Fibroblast of lung (primary cell): ENCODE results near the gene IGFBP1. TPM values are rescaled to one million over a fixed set of nuclear protein-coding genes. Genes with fewer than 3 reads are reported as not detected.

Experiments
- DNase-seq, 2 donors: peaks; one replicate each; pipeline versions ENCODE4 v3.0.0 to v3.0.0-alpha.2; 2010; ENCODE audit warnings: low read depth in 2 of 2
- H2AFZ ChIP-seq: 2 replicates; pipeline ENCODE4 v1.5.1; 2012; ENCODE audit warnings: low read length, control low read depth, inconsistent platforms
- H3K27ac ChIP-seq: 2 replicates; pipeline ENCODE4 v1.5.1; 2011; ENCODE audit warnings: low read length, control low read depth; ENCODE audit not compliant: insufficient read depth
- H3K27me3 ChIP-seq: 2 replicates; pipeline ENCODE4 v1.5.1; 2011; ENCODE audit warnings: mild to moderate bottlenecking, low read length; ENCODE audit not compliant: control insufficient read depth, insufficient read depth
- H3K36me3 ChIP-seq: 2 replicates; pipeline ENCODE4 v1.5.1; 2011; ENCODE audit warnings: low read length; ENCODE audit not compliant: control insufficient read depth, insufficient read depth
- H3K4me1 ChIP-seq: 2 replicates; pipeline ENCODE4 v1.5.1; 2011; ENCODE audit warnings: low read length; ENCODE audit not compliant: control insufficient read depth, insufficient read depth; ENCODE audit errors: extremely low read depth
- H3K4me2 ChIP-seq: 2 replicates; pipeline ENCODE4 v1.5.1; 2011; ENCODE audit warnings: low read length, control low read depth; ENCODE audit not compliant: insufficient read depth; ENCODE audit errors: extremely low read depth
- H3K4me3 ChIP-seq, 4 experiments: fragments of 200-600 bp in 1 of 4; sonication (generic) in 1 of 4; replicated peaks in 1 of 4; 2 replicates each; pipeline ENCODE4 v1.5.1; 2011 to 2016; ENCODE audit warnings: low read length in 4 of 4, low read depth in 3 of 4, mild to moderate bottlenecking in 3 of 4, control low read depth in 2 of 4, inconsistent platforms in 1 of 4, mixed read lengths in 1 of 4; ENCODE audit not compliant: insufficient read depth in 1 of 4; ENCODE audit errors: control extremely low read depth in 1 of 4
- H3K79me2 ChIP-seq: 2 replicates; pipeline ENCODE4 v1.5.1; 2012; ENCODE audit warnings: mild to moderate bottlenecking, low read length, inconsistent platforms; ENCODE audit not compliant: control insufficient read depth, insufficient read depth
- H3K9ac ChIP-seq: 2 replicates; pipeline ENCODE4 v1.5.1; 2011; ENCODE audit warnings: mild to moderate bottlenecking, low read length, control low read depth; ENCODE audit not compliant: insufficient read depth
- H3K9me3 ChIP-seq: 2 replicates; pipeline ENCODE4 v1.5.1; 2012; ENCODE audit warnings: low read depth, low read length; ENCODE audit not compliant: control insufficient read depth, insufficient read depth
- H4K20me1 ChIP-seq: 2 replicates; pipeline ENCODE4 v1.5.1; 2011; ENCODE audit warnings: low read length; ENCODE audit not compliant: control insufficient read depth, insufficient read depth; ENCODE audit errors: extremely low read depth
- CTCF ChIP-seq, 2 donors: IDR thresholded peaks in 1 of 2; conservative IDR thresholded peaks in 1 of 2; 1 replicate in 1 of 2; 2 replicates in 1 of 2; pipeline ENCODE4 v1.5.1; 2011 to 2012; ENCODE audit warnings: low read length in 2 of 2, control low read depth in 1 of 2, inconsistent platforms in 1 of 2, low read depth in 1 of 2, mild to moderate bottlenecking in 1 of 2
- EZH2 ChIP-seq: IDR thresholded peaks from 2 replicates; pipeline ENCODE4 v1.5.1; 2012; ENCODE audit warnings: low read length, control low read depth, mild to moderate bottlenecking; ENCODE audit errors: missing control alignments
- polyA plus RNA-seq, 2 donors: library from polyadenylated mRNA; depleted of rRNA in 1 of 2; stranded (reverse) in 1 of 2; unstranded in 1 of 2; fragments of >200 nt; gene quantifications; 2 replicates each; pipeline ENCODE4 v1.2.1, GENCODE V29; 2011 to 2012; ENCODE audit warnings: missing spikeins in 1 of 2
- total RNA-seq: library from RNA; depleted of rRNA; stranded (reverse); fragments of >200 nt; gene quantifications from 2 replicates; pipeline ENCODE4 v1.2.1, GENCODE V29; 2014

Gene IGFBP1
- total and polyA plus RNA-seq, 2 donors (not counting 1 experiment from before 2014, with no cell fraction given): not detected

- H4K20me1 ChIP-seq: no peaks in the 10 kb centered on the region
- no peak overlapping the region for H3K4me3 ChIP-seq
- H3K9me3 ChIP-seq: no peaks in the 10 kb centered on the region
- TF ChIP-seq CTCF (conservative IDR thresholded peaks at IDR 0.05 in 1 of 2, IDR thresholded peaks at IDR 0.05 in 1 of 2; ENCODE audit: low read depth in 1 of 2, low read length in 2 of 2) (no peak), EZH2 (no peak)
- peak overlapping the region; percentile 31 for H2AFZ ChIP-seq
- peak; percentile 63 to 94 for DNase-seq
- H3K9ac ChIP-seq: no peak overlapping the region
- H3K4me2 ChIP-seq: no peak overlapping the region
- H3K36me3 ChIP-seq: no peaks in the 10 kb centered on the region
- peaks cover 4% of the 10 kb centered on the region for H3K4me1 ChIP-seq
- no peaks in the 10 kb centered on the region for H3K79me2 ChIP-seq
- H3K27me3 ChIP-seq: no peaks in the 10 kb centered on the region
- H3K27ac ChIP-seq: peak overlapping the region; percentile 34
Measured at GRCh38 chr7:45874408-45875131, 13.7 kb upstream of the IGFBP1 start.

- no peak overlapping the region for H2AFZ ChIP-seq
- TF ChIP-seq CTCF (conservative IDR thresholded peaks at IDR 0.05 in 1 of 2, IDR thresholded peaks at IDR 0.05 in 1 of 2; ENCODE audit: low read depth in 1 of 2, low read length in 2 of 2) (no peak), EZH2 (no peak)
Measured at GRCh38 chr7:45876519-45876918, 11.8 kb upstream of the IGFBP1 start.

GRCh38 chr7:45878457-45879144 lies 9.7 kb upstream of the IGFBP1 start:
- no peak overlapping the region for H2AFZ ChIP-seq
- H4K20me1 ChIP-seq: no peaks in the 10 kb centered on the region
- H3K27me3 ChIP-seq: no peaks in the 10 kb centered on the region
- H3K9ac ChIP-seq: no peak overlapping the region
- no peak overlapping the region for H3K27ac ChIP-seq
- H3K4me2 ChIP-seq: no peak overlapping the region
- no peaks in the 10 kb centered on the region for H3K36me3 ChIP-seq
- H3K4me1 ChIP-seq: peaks cover 4% of the 10 kb centered on the region
- H3K9me3 ChIP-seq: no peaks in the 10 kb centered on the region
- no peak for DNase-seq
- H3K79me2 ChIP-seq: no peaks in the 10 kb centered on the region
- no peak overlapping the region for H3K4me3 ChIP-seq
- TF ChIP-seq CTCF (conservative IDR thresholded peaks at IDR 0.05 in 1 of 2, IDR thresholded peaks at IDR 0.05 in 1 of 2; ENCODE audit: low read depth in 1 of 2, low read length in 2 of 2): no peak
- TF ChIP-seq EZH2: no peak

More at GRCh38 chr7:45876519-45876918, 11.8 kb upstream of the IGFBP1 start:
- Histone ChIP-seq H3K4me3 (no peak overlapping the region), H3K27me3 (no peaks in the 10 kb centered on the region), H3K4me1 (peaks cover 4% of the 10 kb centered on the region), H4K20me1 (no peaks in the 10 kb centered on the region), H3K9me3 (no peaks in the 10 kb centered on the region), H3K79me2 (no peaks in the 10 kb centered on the region), H3K4me2 (no peak overlapping the region), H3K36me3 (no peaks in the 10 kb centered on the region), H3K27ac (no peak overlapping the region), H3K9ac (no peak overlapping the region)
- no peak for DNase-seq
